Effector CD4-positive, alpha-beta T cell (primary cell): ENCODE results near the gene CAB39.
A peak's percentile ranks its signal among the peaks of the same experiment; 100 is the strongest.

ENCODE experiments used
- DNase-seq: peaks from one replicate; pipeline ENCODE4 v3.0.0-alpha.2; 2020

CAB39 gene

GRCh38 chr2:230864605-230865306 is 152.1 kb downstream of the CAB39 start, which contains the start of gene ITM2C:
Gene ITM2C, plus strand, starts transcription at chr2:230864942. Its CDS starts 84 bp downstream, at chr2:230865026.
- peak; percentile 63 for DNase-seq

GRCh38 chr2:230865307-230865765 is 152.7 kb downstream of the CAB39 start:
- no peak for DNase-seq

- no peak for DNase-seq
Measured at GRCh38 chr2:230865766-230866755, 153.4 kb downstream of the CAB39 start.

DNA sequence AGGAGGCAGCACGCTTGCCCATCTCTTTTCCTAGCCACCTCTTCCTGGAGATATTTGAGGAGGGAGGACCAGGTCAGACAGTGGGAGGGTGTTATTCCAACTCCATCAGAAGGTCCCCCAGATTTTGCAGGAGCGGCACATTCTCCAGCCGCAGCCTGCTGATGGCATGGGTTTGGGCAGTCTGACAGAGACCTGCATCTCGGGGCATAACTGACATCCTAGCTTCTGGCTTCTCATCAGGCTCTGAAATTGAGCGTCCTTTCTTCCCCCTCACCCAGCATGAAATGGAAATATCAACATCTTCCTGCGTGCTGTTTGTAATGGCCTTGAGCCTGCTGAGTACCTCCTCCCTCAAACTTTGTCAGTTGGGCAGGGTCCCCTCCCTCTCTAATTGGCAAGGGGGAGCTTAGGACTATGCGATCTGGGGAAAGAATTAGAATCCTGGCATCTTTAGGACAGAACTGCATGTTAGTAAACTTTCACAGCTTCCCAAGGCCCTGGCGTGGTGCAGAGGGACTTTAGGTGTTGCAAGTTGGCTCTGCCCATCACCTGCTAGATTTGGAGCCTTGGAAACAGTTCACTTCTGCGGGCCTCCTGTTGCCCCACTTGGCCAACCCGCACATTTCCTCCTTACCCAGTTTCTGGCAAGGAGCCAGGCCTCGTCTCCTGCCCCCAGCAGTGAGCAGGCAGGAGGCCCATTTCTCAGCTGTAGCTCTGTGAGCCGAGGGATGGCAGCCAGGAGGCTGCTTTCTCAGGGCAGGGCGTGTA is 154.3 kb downstream of the CAB39 start:
- peak; percentile 58 for DNase-seq

DNA sequence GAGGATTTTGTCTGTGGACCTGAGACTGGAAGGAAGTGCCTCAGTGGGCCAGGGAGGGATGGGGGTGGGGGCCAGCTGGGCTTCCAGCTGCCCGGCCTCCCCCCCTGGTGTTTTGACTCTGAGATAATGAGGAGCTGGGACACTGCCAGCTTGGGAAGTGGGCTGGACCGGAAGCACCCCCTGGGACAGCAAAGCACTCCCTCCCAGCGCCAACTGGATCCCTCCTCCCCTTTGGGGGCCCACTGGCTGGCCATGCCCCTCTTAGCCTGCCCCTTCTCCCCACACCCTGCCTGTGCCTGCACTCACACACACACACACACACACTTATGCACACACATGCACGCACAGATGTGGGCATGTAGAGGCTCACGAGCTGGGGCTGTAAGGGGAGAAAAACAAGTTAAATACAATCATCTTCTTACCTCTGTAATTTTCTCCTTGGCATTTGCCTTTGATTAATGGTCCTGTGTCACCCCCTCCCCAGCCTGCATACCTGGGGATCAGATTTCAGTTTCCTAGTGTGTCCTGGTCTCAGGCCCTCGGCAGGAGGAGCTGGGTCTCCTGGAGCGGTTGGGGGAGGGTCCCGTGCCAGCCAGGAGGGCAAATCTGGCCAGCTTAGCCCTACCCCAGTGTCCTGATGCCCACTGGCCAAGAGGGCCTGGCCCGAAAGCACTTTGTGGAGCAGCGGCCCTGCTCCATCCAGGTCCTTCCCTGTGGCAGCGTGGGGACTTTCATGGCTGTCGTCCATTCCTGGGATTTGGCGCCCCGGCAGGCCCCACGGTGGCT is 155.7 kb downstream of the CAB39 start:
- no peak for DNase-seq

- DNase-seq, result no peak
Measured at GRCh38 chr2:230868947-230869913, 156.6 kb downstream of the CAB39 start.

DNA sequence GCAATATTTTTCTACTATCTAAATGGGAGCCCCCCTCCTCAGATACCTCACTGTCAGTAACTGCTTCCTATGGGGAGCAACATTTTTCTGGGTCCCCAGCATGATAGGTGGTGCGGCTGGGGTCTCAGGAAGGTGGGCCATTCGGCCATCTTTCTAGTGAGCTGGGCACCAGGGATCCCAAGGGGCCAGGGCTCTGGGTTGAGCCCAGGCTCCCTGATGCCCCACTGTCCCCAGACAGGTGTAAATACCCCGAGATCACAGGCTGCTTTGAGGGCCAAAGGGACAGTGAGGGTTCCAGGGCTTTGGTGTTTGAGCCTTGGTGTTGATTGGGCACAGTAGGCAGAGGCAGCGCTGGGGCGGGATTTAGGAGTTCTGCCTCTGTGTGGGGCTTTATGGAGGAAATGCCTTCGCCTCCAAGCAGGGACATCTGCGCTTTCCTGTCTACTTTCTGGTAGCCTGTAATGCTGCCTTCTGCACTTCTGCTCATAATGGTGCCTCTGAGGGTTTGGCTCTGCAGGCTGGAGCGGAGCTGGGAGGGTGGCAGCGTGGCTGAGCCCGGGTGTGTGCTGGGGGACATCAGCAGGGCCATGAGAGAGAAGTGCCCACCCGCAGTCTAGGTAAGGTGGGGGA is 157.4 kb downstream of the CAB39 start:
- DNase-seq, result no peak
